Astrocyte (in vitro differentiated cells and primary cell): ENCODE measurements around the gene SMO. TPM values are rescaled to one million over a fixed set of nuclear protein-coding genes. Genes with fewer than 3 reads are reported as not detected.
"Not testable (repeated sequence)": the region's sequence is repeated elsewhere in the genome, so short reads cannot be mapped to it uniquely, and the experiment has no call there.

Experiments used
- DNase-seq: peaks from one replicate; pipeline ENCODE4 v3.0.0-alpha.2; 2010; ENCODE audit warnings: low read depth
- FAIRE-seq: peaks from 2 replicates; lab custom pipeline; 2011; peaks lifted over from hg19 to GRCh38; lab: Jason Lieb, UNC
- H2AFZ ChIP-seq: 2 replicates; pipeline ENCODE4 v1.6.0; 2012; ENCODE audit warnings: low read depth, low read length, inconsistent platforms
- H3K27ac ChIP-seq: 2 replicates; pipeline ENCODE4 v1.5.1; 2011; ENCODE audit warnings: low read depth, low read length, inconsistent platforms
- H3K27me3 ChIP-seq: 2 replicates; pipeline ENCODE4 v1.6.0; 2011; ENCODE audit warnings: low read length, inconsistent platforms; ENCODE audit not compliant: insufficient read depth
- H3K36me3 ChIP-seq: 2 replicates; pipeline ENCODE4 v1.5.1; 2011; ENCODE audit warnings: low read length, inconsistent platforms; ENCODE audit not compliant: insufficient read depth
- H3K4me1 ChIP-seq: 2 replicates; pipeline ENCODE4 v1.5.1; 2011; ENCODE audit warnings: low read length, inconsistent platforms; ENCODE audit not compliant: insufficient read depth
- H3K4me2 ChIP-seq: 2 replicates; pipeline ENCODE4 v1.6.0; 2012; ENCODE audit warnings: low read length, inconsistent platforms
- H3K4me3 ChIP-seq: 2 replicates; pipeline ENCODE4 v1.5.1; 2011; ENCODE audit warnings: low read depth, mild to moderate bottlenecking, low read length, inconsistent platforms; ENCODE audit not compliant: insufficient read depth
- H3K79me2 ChIP-seq: 2 replicates; pipeline ENCODE4 v1.6.0; 2012; ENCODE audit warnings: mild to moderate bottlenecking, low read length, inconsistent platforms; ENCODE audit not compliant: insufficient read depth
- H3K9ac ChIP-seq: 2 replicates; pipeline ENCODE4 v1.6.0; 2012; ENCODE audit warnings: mild to moderate bottlenecking, low read length, inconsistent platforms
- H3K9me3 ChIP-seq: 2 replicates; pipeline ENCODE4 v1.5.1; 2012; ENCODE audit warnings: low read depth, mild to moderate bottlenecking, low read length, inconsistent platforms; ENCODE audit not compliant: insufficient read depth
- H4K20me1 ChIP-seq: 2 replicates; pipeline ENCODE4 v1.6.0; 2012; ENCODE audit warnings: low read length, inconsistent platforms; ENCODE audit not compliant: insufficient read depth
- H3K27ac Mint-ChIP-seq: one replicate; pipeline ENCODE4 v1.8.0; 2021; ENCODE audit warnings: mild to moderate bottlenecking, mixed read lengths; ENCODE audit not compliant: unreplicated experiment
- H3K27me3 Mint-ChIP-seq: one replicate; pipeline ENCODE4 v1.8.0; 2021; ENCODE audit warnings: low read depth, mixed read lengths; ENCODE audit not compliant: unreplicated experiment
- H3K36me3 Mint-ChIP-seq: one replicate; pipeline ENCODE4 v1.8.0; 2021; ENCODE audit warnings: low read depth, mixed read lengths; ENCODE audit not compliant: unreplicated experiment
- H3K4me1 Mint-ChIP-seq: one replicate; pipeline ENCODE4 v1.8.0; 2021; ENCODE audit warnings: low read depth, mixed read lengths; ENCODE audit not compliant: unreplicated experiment
- H3K4me3 Mint-ChIP-seq: one replicate; pipeline ENCODE4 v1.8.0; 2021; ENCODE audit warnings: mild to moderate bottlenecking, moderate library complexity, mixed read lengths; ENCODE audit not compliant: unreplicated experiment
- H3K9me3 Mint-ChIP-seq: one replicate; pipeline ENCODE4 v1.8.0; 2021; ENCODE audit warnings: mild to moderate bottlenecking, mixed read lengths; ENCODE audit not compliant: unreplicated experiment
- EZH2 ChIP-seq: IDR thresholded peaks from 2 replicates; pipeline ENCODE4 v1.6.1; 2012; ENCODE audit warnings: mild to moderate bottlenecking, low read length, inconsistent platforms; ENCODE audit not compliant: insufficient read depth
- total RNA-seq: library from RNA; stranded (reverse); gene quantifications from 2 replicates; pipeline ENCODE4 v1.2.1, GENCODE V29; 2021
- TF ChIP-seq, protein P1 (sequence below): IDR thresholded peaks from 2 replicates; pipeline ENCODE4 v1.5.1; 2011; ENCODE audit warnings: low read depth, mild to moderate bottlenecking, inconsistent platforms, low read length, moderate library complexity; ENCODE audit not compliant: insufficient read depth

SMO gene
- total RNA-seq, 1 donor from 2014 or later = 20.0 TPM

DNA sequence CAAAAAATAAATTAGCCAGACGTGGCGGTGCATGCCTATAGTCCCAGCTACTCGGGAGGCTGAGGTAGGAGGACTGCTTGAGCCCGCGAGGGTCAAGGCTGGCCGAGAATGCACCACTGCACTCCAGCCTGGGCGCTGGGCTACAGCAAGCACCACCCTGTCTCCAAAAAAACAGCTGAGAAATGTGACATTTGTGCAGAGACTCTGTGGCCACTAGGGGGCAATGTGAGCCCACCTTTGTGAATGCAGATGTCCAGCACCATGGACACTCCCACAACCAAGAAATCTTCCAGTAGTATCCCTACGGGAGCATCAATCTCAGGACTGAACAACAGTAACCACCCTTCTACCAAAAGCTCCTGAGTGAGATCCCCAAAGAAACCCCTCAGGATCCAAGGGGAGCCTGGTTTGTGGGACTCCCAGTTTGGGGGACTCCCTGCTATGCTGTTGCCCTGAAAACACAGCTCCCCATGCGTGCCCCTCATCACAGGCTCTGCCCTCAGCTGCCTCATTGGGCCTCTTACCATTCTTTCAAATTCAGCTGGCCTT lies 30.2 kb downstream of the SMO start:
- TF ChIP-seq EZH2 = no peak
- TF ChIP-seq, protein P1, sequence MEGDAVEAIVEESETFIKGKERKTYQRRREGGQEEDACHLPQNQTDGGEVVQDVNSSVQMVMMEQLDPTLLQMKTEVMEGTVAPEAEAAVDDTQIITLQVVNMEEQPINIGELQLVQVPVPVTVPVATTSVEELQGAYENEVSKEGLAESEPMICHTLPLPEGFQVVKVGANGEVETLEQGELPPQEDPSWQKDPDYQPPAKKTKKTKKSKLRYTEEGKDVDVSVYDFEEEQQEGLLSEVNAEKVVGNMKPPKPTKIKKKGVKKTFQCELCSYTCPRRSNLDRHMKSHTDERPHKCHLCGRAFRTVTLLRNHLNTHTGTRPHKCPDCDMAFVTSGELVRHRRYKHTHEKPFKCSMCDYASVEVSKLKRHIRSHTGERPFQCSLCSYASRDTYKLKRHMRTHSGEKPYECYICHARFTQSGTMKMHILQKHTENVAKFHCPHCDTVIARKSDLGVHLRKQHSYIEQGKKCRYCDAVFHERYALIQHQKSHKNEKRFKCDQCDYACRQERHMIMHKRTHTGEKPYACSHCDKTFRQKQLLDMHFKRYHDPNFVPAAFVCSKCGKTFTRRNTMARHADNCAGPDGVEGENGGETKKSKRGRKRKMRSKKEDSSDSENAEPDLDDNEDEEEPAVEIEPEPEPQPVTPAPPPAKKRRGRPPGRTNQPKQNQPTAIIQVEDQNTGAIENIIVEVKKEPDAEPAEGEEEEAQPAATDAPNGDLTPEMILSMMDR = peak; percentile 88
- Mint-ChIP-seq H3K9me3 (peaks cover 5% of the 10 kb centered on the region), H3K27ac (no peak overlapping the region), H3K36me3 (peaks cover 3% of the 10 kb centered on the region), H3K4me3 (no peak overlapping the region), H3K27me3 (peaks cover 3% of the 10 kb centered on the region), H3K4me1 (no peaks in the 10 kb centered on the region)
- Histone ChIP-seq H3K27ac (no peak overlapping the region), H3K4me1 (no peaks in the 10 kb centered on the region), H3K36me3 (no peaks in the 10 kb centered on the region), H3K4me3 (no peak overlapping the region), H3K27me3 (no peaks in the 10 kb centered on the region), H3K9me3 (no peaks in the 10 kb centered on the region), H4K20me1 (no peaks in the 10 kb centered on the region), H3K4me2 (no peak overlapping the region), H2AFZ (no peak overlapping the region), H3K79me2 (no peaks in the 10 kb centered on the region), H3K9ac (no peak overlapping the region)
- FAIRE-seq (peak; percentile 29), DNase-seq (peak; percentile 39)

DNA sequence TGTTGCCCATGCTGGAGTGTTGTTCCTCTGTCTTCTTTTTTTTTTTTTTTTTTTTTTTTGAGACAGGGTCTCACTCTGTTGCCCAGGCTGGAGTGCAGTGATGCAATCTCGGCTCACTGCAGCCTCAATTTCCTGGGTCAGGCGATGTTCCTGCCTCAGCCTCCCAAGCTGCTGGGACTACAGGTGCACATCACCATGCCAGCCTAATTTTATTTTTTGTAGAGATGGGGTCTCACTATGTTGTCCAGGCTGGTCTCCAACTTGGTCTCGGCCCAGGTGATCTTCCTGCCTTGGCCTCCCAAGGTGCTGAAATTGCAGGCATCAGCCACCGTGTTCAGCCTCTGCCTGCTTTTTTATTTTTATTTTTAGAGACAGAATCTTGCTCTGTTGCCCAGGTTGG lies 30.7 kb downstream of the SMO start:
- not testable (repeated sequence) for H2AFZ ChIP-seq, H4K20me1 ChIP-seq, H3K4me1 Mint-ChIP-seq, H3K27me3 ChIP-seq, DNase-seq, H3K9me3 ChIP-seq, H3K79me2 ChIP-seq, H3K27me3 Mint-ChIP-seq, H3K36me3 ChIP-seq, FAIRE-seq, H3K4me2 ChIP-seq, H3K9me3 Mint-ChIP-seq, H3K4me1 ChIP-seq, H3K36me3 Mint-ChIP-seq, H3K4me3 Mint-ChIP-seq, H3K27ac Mint-ChIP-seq, H3K9ac ChIP-seq, H3K4me3 ChIP-seq, H3K27ac ChIP-seq

DNA sequence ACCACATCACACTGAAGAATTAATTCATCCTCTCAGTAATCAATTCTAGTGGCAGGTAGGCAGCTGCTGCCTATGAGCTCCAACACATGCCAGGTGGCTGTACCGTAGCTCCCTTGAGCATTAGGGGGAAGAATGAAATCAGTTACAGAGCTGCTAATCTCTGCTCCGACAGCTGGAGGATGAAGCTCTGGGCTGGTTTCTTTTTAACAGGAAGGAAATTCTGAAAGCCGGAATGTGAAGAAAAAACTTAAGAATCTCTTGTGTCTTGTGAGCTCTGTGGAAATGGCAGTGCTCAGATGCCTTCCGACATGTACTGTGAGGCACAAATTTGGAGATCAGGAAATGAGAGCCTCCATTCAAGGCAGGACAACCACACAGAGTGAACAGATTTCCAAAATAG lies 33.6 kb downstream of the SMO start:
- no peaks in the 10 kb centered on the region for H3K9me3 Mint-ChIP-seq
- H2AFZ ChIP-seq = no peak overlapping the region
- no peaks in the 10 kb centered on the region for H3K36me3 Mint-ChIP-seq
- H3K4me1 ChIP-seq = no peaks in the 10 kb centered on the region
- H3K4me3 Mint-ChIP-seq = peak overlapping the region; percentile 41
- FAIRE-seq = no peak
- no peaks in the 10 kb centered on the region for H3K27me3 ChIP-seq
- H3K27ac Mint-ChIP-seq = no peak overlapping the region
- no peak overlapping the region for H3K27ac ChIP-seq
- DNase-seq = no peak
- no peak overlapping the region for H3K4me3 ChIP-seq
- H3K27me3 Mint-ChIP-seq = peaks cover 3% of the 10 kb centered on the region
- no peaks in the 10 kb centered on the region for H3K79me2 ChIP-seq
- H3K36me3 ChIP-seq = no peaks in the 10 kb centered on the region
- H4K20me1 ChIP-seq = peaks cover 5% of the 10 kb centered on the region
- TF ChIP-seq EZH2 = no peak
- TF ChIP-seq, protein P1 = no peak
- no peaks in the 10 kb centered on the region for H3K9me3 ChIP-seq
- no peak overlapping the region for H3K9ac ChIP-seq
- H3K4me1 Mint-ChIP-seq = peaks cover 4% of the 10 kb centered on the region
- no peak overlapping the region for H3K4me2 ChIP-seq
